Vagina (tissue), 2 donors: ENCODE measurements around the gene FFAR3.

Experiments used
- CTCF ChIP-seq, 3 experiments: fragments of 450-650 bp in 2 of 3; fragments of 200-600 bp in 1 of 3; sonication (generic) in 1 of 3; IDR thresholded peaks; one replicate each; pipeline ENCODE4 v1.5.1; 2017 to 2019; ENCODE audit warnings: antibody characterized with exemption in 3 of 3, mild to moderate bottlenecking in 2 of 3, moderate library complexity in 2 of 3
- POLR2AphosphoS5 ChIP-seq, 2 donors: sonication (generic); formaldehyde crosslinking; IDR thresholded peaks; one replicate each; pipeline ENCODE4 v1.9.0; 2017; ENCODE audit warnings: antibody characterized with exemption in 2 of 2, mild to moderate bottlenecking in 2 of 2, low read depth in 1 of 2; ENCODE audit not compliant: insufficient read depth in 1 of 2

GRCh38 chr19:35389192-35389861 lies 31.1 kb downstream of the FFAR3 start:
- no peak for TF ChIP-seq CTCF (IDR thresholded peaks at IDR 0.05)
- no peak for TF ChIP-seq POLR2AphosphoS5 (IDR thresholded peaks at IDR 0.05; ENCODE audit: insufficient read depth in 1 of 2, low read depth in 1 of 2)
